Lung (tissue), 12 donors: Measurements from ENCODE around the gene HEATR3. TPM values are rescaled to one million over a fixed set of nuclear protein-coding genes. Genes with fewer than 3 reads are reported as not detected.

ENCODE experiments used
- ATAC-seq: fragments of 200-7000 bp; cut with Tn5 transposase; one replicate; pipeline ENCODE4 v1.9.1; 2020; ENCODE audit warnings: moderate number of reproducible peaks; ENCODE audit not compliant: insufficient read depth, low FRiP score
- DNase-seq, 3 donors: peaks; one replicate each; pipeline ENCODE4 v3.0.0-alpha.2; 2013 to 2017
- H3K27ac ChIP-seq, 2 donors: one replicate each; pipeline ENCODE4 v1.5.1; 2013; ENCODE audit warnings: mild to moderate bottlenecking in 2 of 2, moderate library complexity in 2 of 2, control low read depth in 1 of 2, inconsistent platforms in 1 of 2, low read depth in 1 of 2, low read length in 1 of 2
- H3K27me3 ChIP-seq, 3 donors: one replicate each; pipeline ENCODE4 v1.5.1; 2013; ENCODE audit warnings: low read length in 2 of 3; ENCODE audit not compliant: control insufficient read depth in 3 of 3, insufficient read depth in 3 of 3
- H3K36me3 ChIP-seq, 4 donors: one replicate each; pipeline ENCODE4 v1.5.1; 2013; ENCODE audit warnings: low read length in 4 of 4, mild to moderate bottlenecking in 1 of 4, moderate library complexity in 1 of 4; ENCODE audit not compliant: control insufficient read depth in 4 of 4, insufficient read depth in 4 of 4
- H3K4me1 ChIP-seq, 5 donors: one replicate each; pipeline ENCODE4 v1.5.1; 2013; ENCODE audit warnings: low read length in 5 of 5, mild to moderate bottlenecking in 2 of 5, moderate library complexity in 1 of 5; ENCODE audit not compliant: control insufficient read depth in 5 of 5, insufficient read depth in 5 of 5
- H3K4me3 ChIP-seq: one replicate; pipeline ENCODE4 v1.5.1; 2013; ENCODE audit warnings: mild to moderate bottlenecking, control low read depth, moderate library complexity
- H3K9ac ChIP-seq, 2 donors: one replicate each; pipeline ENCODE4 v1.5.1; 2013; ENCODE audit warnings: low read length in 2 of 2, control low read depth in 1 of 2; ENCODE audit not compliant: insufficient read depth in 1 of 2
- H3K9me3 ChIP-seq, 4 donors: one replicate each; pipeline ENCODE4 v1.5.1; 2013; ENCODE audit warnings: low read length in 3 of 4, mild to moderate bottlenecking in 1 of 4, moderate library complexity in 1 of 4; ENCODE audit not compliant: control insufficient read depth in 4 of 4, insufficient read depth in 3 of 4
- WGBS, 2 donors: extraction: QIAGEN DNeasy Blood & Tissue Kit; methylation state at CpG; one replicate each; pipeline ENCODE4 v1.1.7; 2013; 5-methylcytosine and 5-hydroxymethylcytosine counted together
- polyA plus RNA-seq, 2 donors: library from polyadenylated mRNA; stranded (reverse); fragments of 200-250 nt; gene quantifications; one replicate each; pipeline ENCODE4 v1.2.1, GENCODE V29; 2013
- total RNA-seq, 2 donors: library from RNA; depleted of rRNA in 1 of 2; stranded (reverse); fragments of >200 nt in 1 of 2; gene quantifications; one replicate each; pipeline ENCODE4 v1.2.1, GENCODE V29; 2014 to 2021
- TF ChIP-seq, protein P1 (sequence below): IDR thresholded peaks from 2 replicates; pipeline ENCODE4 v1.5.1; 2012; ENCODE audit warnings: mild to moderate bottlenecking; ENCODE audit errors: control extremely low read depth, extremely low read depth
- donor health status: control.
- donor health status: control.
- donor health status: Bipolar disorder and iron deficiency.
- donor health status: healthy.
- donor health status: DM: yes; HTN: yes; CAD: no.

HEATR3 gene
- total and polyA plus RNA-seq, 4 donors = 8.7 to 29.9 (median 14.1) TPM

DNA sequence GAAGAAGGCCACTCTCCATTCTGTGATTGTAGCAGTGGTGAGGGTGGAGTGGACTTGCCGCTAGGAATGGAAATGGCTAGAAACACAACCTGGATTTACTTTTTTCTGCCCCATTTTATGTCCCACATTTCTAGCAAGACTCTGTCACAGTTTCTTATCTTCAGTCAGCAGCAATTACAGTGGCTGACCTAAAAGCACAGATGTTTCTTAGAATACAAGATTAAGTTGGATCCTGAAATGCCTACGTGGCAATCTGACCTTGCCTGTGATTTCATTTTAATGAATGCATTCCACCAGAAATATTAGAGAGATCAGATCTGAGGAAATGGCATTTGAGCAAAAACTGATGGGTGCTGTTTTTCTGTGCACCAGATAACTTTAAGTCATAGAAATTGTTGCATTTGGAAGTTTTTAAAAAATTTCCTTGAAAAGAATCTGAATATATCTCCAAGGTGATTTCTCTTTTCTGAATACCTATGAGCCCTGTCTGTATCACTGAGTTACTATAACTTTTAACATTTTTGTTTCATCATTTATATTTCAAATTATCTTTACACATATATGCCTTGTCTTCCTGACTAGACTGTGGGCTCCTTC lies 5.4 kb downstream of the HEATR3 start:
- TF ChIP-seq, protein P1, sequence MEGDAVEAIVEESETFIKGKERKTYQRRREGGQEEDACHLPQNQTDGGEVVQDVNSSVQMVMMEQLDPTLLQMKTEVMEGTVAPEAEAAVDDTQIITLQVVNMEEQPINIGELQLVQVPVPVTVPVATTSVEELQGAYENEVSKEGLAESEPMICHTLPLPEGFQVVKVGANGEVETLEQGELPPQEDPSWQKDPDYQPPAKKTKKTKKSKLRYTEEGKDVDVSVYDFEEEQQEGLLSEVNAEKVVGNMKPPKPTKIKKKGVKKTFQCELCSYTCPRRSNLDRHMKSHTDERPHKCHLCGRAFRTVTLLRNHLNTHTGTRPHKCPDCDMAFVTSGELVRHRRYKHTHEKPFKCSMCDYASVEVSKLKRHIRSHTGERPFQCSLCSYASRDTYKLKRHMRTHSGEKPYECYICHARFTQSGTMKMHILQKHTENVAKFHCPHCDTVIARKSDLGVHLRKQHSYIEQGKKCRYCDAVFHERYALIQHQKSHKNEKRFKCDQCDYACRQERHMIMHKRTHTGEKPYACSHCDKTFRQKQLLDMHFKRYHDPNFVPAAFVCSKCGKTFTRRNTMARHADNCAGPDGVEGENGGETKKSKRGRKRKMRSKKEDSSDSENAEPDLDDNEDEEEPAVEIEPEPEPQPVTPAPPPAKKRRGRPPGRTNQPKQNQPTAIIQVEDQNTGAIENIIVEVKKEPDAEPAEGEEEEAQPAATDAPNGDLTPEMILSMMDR = no peak
- no peak overlapping the region for H3K4me3 ChIP-seq
- H3K27ac ChIP-seq = no peak overlapping the region
- DNase-seq = no peak
- 64 to 75% methylated on average over 2 of the region's 2 CpGs for WGBS, 2 donors
- ATAC-seq = no peak
- H3K36me3 ChIP-seq = peaks cover 0 to 15% (median 6%) of the 10 kb centered on the region in 4 donors
- H3K9ac ChIP-seq = no peak overlapping the region
- peaks cover 0 to 14% (median 6%) of the 10 kb centered on the region in 5 donors for H3K4me1 ChIP-seq
- no peaks in the 10 kb centered on the region for H3K9me3 ChIP-seq
- H3K27me3 ChIP-seq = no peaks in the 10 kb centered on the region

DNA sequence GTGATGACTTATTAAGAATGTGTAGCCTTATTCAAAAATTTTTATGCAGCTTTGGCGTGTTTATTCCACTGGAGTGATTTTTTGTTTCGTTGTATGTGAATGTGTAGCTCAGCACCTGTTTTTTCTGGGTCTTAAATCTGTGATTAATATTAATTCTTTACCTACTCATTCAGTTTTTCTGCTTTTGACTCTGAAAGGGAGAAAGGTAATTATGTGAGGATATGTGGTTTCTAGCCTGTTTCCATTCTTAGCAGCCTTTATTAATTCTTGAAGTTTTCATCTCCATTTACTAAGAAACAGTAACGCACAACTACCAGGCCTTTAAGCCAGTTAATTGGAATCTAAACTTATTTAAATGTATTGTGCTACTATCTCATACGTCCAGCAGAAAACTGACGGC lies 7.0 kb downstream of the HEATR3 start:
- no peak for DNase-seq
- H3K36me3 ChIP-seq = peaks cover 0 to 17% (median 7%) of the 10 kb centered on the region in 4 donors
- TF ChIP-seq, protein P1 = no peak
- H3K9ac ChIP-seq = no peak overlapping the region
- H3K4me3 ChIP-seq = no peak overlapping the region
- H3K27ac ChIP-seq = no peak overlapping the region
- 90 to 96% methylated on average over 5 of the region's 5 CpGs for WGBS, 2 donors
- ATAC-seq = no peak
- H3K4me1 ChIP-seq = peaks cover 0 to 4% (median 1%) of the 10 kb centered on the region in 5 donors
- H3K9me3 ChIP-seq = no peaks in the 10 kb centered on the region
- H3K27me3 ChIP-seq = no peaks in the 10 kb centered on the region

DNA sequence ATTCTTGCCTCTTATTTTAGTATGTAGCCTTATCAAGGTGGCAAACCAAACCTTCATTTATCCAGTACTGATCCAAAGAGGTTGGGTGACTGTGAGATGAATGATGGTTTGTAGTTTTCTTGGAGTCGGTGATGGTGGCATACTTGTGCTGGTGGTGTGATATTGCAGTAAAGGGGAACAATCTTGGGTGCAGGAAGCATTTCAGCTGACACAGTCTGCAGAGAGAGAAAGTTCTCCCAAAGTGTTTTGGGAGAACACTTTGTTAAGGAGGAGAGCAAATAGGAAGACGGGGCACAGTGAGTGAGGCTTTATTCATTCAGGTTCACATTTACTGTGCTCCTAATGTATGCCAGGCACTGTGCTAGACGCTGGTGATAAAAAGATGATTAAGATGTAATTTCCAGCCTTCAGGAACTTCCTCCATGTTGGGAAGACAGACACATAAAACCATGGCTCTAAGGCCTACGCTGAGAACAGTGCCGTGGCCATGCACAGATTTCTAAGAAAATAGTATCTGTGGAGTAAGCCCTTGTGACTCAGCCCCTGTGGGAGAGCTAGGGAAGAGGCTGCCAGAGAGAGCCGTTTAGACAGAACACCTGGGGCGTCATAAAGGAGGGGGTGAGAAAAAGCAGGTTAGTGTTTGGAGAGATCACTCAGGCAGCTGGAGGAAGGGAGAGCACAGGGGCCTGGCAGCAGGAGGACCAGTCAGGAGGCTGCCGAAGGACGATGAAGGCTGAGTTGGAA lies 13.8 kb downstream of the HEATR3 start:
- DNase-seq (no peak), ATAC-seq (no peak)
- H3K9me3 ChIP-seq = no peaks in the 10 kb centered on the region
- no peak overlapping the region for H3K27ac ChIP-seq
- H3K4me1 ChIP-seq = no peaks in the 10 kb centered on the region
- TF ChIP-seq, protein P1 = no peak
- 86 to 90% methylated on average over 9 of the region's 9 CpGs for WGBS, 2 donors
- H3K36me3 ChIP-seq = peaks cover 14 to 35% (median 19%) of the 10 kb centered on the region in 4 donors
- H3K4me3 ChIP-seq = no peak overlapping the region
- no peaks in the 10 kb centered on the region for H3K27me3 ChIP-seq
- no peak overlapping the region for H3K9ac ChIP-seq
